Mucosa of descending colon (tissue), 3 donors: ENCODE measurements around the gene GVQW3. TPM values are rescaled to one million over a fixed set of nuclear protein-coding genes. Genes with fewer than 3 reads are reported as not detected.

Source experiments
- ATAC-seq: fragments of 200-7000 bp; cut with Tn5 transposase; one replicate; pipeline ENCODE4 v1.9.1; 2020; ENCODE audit warnings: mild to moderate bottlenecking, moderate library complexity
- DNase-seq, 3 donors: peaks; one replicate each; pipeline ENCODE4 v3.0.0-alpha.2; 2020
- H3K36me3 ChIP-seq: fragments of 200-600 bp; one replicate; pipeline ENCODE4 v1.8.0; 2021; ENCODE audit warnings: low read depth, mild to moderate bottlenecking
- H3K4me1 ChIP-seq: fragments of 200-600 bp; one replicate; pipeline ENCODE4 v1.8.0; 2021; ENCODE audit warnings: low read depth, mild to moderate bottlenecking
- H3K4me3 ChIP-seq: fragments of 200-600 bp; one replicate; pipeline ENCODE4 v1.8.0; 2021; ENCODE audit warnings: mild to moderate bottlenecking
- H3K9me3 ChIP-seq: fragments of 200-600 bp; one replicate; pipeline ENCODE4 v1.8.0; 2021; ENCODE audit warnings: mild to moderate bottlenecking
- intact Hi-C, 2 donors: fragments of 100-400 bp; cut with DNase I in 1 of 2; cut with micrococcal nuclease in 1 of 2; formaldehyde crosslinking; loops; one replicate each; pipeline versions ENCODE4 v1.11.0 to v1.11.1; 2022; cut with DNase I, micrococcal nuclease
- total RNA-seq, 3 donors: library from RNA; stranded (reverse); fragmentation: NEBNext Ultra II Directional in 2 of 3; extraction: Animal tissue kit (Norgen Biotek cat#: 25700) in 2 of 3; gene quantifications; one replicate each; pipeline versions ENCODE4 v1.2.1 to v1.2.4, GENCODE V29; 2021 to 2023
- TF ChIP-seq, protein P1 (sequence below): fragments of 200-600 bp; IDR thresholded peaks from one replicate; pipeline ENCODE4 v1.8.0; 2022; ENCODE audit warnings: antibody characterized with exemption, mild to moderate bottlenecking
- donor health status: DM: no; HTN: no; CAD: no; lungs with moderate emphysema.
- donor health status: DM: no; HTN: no; CAD: no.
- donor health status: DM: no; HTN: yes; CAD: no.

The GVQW3 gene
- total RNA-seq, 3 donors from 2014 or later, result 3.3 to 4.7 (median 3.5) TPM

DNA sequence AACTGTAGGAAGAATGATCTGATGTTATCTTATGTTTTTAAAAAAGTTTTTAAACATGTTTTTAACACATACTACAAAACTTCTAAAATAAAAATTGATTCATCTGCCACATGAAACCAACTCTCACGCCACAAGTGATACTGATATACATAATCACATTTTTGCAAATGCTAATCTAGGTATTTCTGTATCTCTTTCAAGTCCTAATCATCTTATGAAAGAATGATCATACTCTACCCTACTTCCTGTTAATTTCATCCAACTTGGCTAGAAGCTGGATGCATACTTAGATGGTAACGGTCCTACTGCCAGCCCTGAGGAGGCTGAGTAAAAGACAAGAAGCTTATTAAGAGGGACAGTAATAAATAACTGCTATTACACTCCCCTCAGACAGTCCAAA lies 19.3 kb upstream of the GVQW3 start:
- no peak for ATAC-seq
- Histone ChIP-seq H3K4me3 (no peak overlapping the region), H3K4me1 (no peaks in the 10 kb centered on the region), H3K9me3 (no peaks in the 10 kb centered on the region), H3K36me3 (no peaks in the 10 kb centered on the region)
- DNase-seq, result no peak
- TF ChIP-seq, protein P1, sequence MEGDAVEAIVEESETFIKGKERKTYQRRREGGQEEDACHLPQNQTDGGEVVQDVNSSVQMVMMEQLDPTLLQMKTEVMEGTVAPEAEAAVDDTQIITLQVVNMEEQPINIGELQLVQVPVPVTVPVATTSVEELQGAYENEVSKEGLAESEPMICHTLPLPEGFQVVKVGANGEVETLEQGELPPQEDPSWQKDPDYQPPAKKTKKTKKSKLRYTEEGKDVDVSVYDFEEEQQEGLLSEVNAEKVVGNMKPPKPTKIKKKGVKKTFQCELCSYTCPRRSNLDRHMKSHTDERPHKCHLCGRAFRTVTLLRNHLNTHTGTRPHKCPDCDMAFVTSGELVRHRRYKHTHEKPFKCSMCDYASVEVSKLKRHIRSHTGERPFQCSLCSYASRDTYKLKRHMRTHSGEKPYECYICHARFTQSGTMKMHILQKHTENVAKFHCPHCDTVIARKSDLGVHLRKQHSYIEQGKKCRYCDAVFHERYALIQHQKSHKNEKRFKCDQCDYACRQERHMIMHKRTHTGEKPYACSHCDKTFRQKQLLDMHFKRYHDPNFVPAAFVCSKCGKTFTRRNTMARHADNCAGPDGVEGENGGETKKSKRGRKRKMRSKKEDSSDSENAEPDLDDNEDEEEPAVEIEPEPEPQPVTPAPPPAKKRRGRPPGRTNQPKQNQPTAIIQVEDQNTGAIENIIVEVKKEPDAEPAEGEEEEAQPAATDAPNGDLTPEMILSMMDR, result no peak
- intact Hi-C loops, result no loop called here

DNA sequence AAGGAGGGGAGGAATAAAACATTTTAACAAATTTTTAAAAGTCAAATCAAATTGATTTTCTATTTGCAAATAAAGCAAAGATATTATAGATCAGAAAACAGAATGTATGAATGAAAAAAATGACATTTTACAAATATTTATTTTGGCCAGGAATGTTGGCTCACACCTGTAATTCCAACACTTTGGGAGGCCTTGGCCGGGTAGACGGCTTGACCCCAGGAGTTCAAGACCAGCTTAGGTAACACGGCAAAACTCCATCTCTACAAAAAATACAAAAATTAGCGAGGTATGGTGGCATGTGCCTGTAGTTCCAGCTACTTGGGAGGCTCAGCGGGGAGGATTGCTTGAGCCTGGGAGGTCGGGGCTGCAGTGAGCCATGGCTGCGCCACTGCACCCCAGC lies 18.4 kb upstream of the GVQW3 start:
- Histone ChIP-seq H3K36me3 (no peaks in the 10 kb centered on the region), H3K9me3 (no peaks in the 10 kb centered on the region), H3K4me1 (no peaks in the 10 kb centered on the region), H3K4me3 (no peak overlapping the region)
- intact Hi-C loops, result no loop called here
- ATAC-seq (no peak), DNase-seq (no peak)
- TF ChIP-seq, protein P1, result no peak

DNA sequence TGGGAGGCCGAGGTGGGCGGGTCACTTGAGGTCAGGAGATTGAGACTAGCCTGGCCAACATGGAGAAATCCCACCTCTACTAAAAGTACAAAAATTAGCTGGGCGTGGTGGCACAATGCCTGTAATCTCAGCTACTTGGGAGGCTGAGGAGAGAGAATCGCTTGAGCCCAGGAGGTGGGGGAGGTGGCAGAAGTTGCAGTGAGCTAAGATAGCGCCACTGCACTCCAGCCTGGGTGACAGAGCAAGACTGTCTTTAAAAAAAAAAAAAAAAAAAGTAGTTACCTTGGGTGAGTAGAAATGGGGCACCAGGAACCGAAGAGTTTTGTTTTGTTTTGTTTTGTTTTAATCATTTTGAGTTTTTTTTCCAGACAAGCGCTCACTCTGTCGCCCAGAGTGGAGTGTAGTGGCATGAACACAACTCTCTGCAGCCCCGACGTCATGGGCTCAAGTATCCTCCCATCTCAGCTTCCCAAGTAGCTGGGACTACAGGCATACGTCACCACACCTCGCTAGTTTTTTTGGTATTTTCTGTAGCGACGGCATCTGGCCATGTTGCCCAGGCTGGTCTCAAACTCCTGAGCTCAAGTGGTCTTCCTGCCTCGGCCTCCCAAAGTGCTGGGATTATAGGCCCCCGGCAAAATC lies 16.0 kb upstream of the GVQW3 start:
- Histone ChIP-seq H3K36me3 (no peaks in the 10 kb centered on the region), H3K4me1 (peaks cover 12% of the 10 kb centered on the region), H3K4me3 (no peak overlapping the region), H3K9me3 (no peaks in the 10 kb centered on the region)
- ATAC-seq (no peak), DNase-seq (no peak)
- TF ChIP-seq, protein P1, result no peak
- intact Hi-C loops, result no loop called here

DNA sequence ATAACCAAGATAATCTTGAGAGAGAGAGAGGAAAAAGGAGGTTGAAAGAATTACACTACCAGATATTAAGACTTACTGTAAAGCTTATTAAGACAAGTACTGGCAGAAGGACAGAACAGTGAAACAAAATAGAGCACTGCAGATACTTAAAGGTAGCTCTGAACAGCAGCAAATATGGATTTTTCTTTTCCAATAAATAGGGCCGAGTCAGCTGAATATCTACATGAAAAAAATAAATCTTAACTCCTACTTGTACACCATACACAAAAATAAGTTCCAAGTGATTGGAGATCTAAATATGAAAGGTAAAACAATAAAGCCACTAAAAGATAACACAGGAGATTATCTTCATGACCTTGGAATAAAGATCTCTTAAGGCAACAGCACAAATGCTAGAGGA lies 12.6 kb upstream of the GVQW3 start:
- intact Hi-C loops, result no loop called here
- no peaks in the 10 kb centered on the region for H3K9me3 ChIP-seq
- ATAC-seq (no peak), DNase-seq (no peak)
- peaks cover 31% of the 10 kb centered on the region for H3K4me1 ChIP-seq
- H3K36me3 ChIP-seq, result no peaks in the 10 kb centered on the region
- no peak overlapping the region for H3K4me3 ChIP-seq
- TF ChIP-seq, protein P1, result no peak

DNA sequence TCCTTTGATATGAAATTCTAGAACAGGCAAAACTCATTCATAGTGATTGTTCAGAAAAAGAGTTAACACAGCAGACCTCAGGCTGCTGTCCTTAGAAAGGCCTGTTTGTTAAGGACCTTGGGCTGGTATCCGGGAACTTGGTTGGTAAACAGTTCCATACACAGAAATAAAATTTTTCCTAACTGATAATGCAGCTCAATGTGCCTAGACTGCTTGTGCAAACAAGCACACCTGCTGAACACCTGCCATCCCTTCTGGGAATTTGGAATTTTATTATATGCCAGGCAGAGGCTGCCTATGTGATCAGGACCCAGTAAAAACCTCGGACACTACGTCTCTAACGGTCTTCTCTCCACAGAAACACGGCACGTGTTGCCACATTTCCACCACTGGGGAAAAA lies 11.7 kb upstream of the GVQW3 start:
- Histone ChIP-seq H3K4me1 (peaks cover 31% of the 10 kb centered on the region), H3K9me3 (no peaks in the 10 kb centered on the region), H3K36me3 (no peaks in the 10 kb centered on the region), H3K4me3 (no peak overlapping the region)
- TF ChIP-seq, protein P1, result no peak
- intact Hi-C loops, result no loop called here
- DNase-seq (peak in 1 of 3 donors; percentile 68), ATAC-seq (peak; percentile 85)

DNA sequence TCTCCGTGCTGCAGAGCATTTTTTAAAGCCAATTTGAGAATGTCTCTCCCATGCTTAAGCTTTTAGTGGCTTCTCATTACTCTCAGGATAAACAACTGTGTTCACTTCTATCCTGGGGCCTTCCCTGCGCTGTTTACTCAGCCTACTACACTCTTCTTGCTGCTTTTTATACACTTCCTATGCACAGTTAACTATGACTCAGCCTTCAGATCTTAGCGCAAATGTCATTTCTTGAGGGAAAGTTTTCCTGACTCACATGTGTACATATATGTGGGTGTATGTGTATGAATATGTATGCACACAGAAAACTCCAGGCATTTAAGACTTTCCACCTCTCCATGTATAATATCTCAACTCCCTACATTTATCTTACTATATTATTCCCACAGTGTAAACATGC lies 10.0 kb upstream of the GVQW3 start:
- intact Hi-C loops, result no loop called here
- Histone ChIP-seq H3K4me1 (peaks cover 36% of the 10 kb centered on the region), H3K4me3 (no peak overlapping the region), H3K36me3 (no peaks in the 10 kb centered on the region), H3K9me3 (no peaks in the 10 kb centered on the region)
- TF ChIP-seq, protein P1, result no peak
- no peak for DNase-seq
- ATAC-seq, result peak; percentile 83
